AG09319 (cell line): Measurements from ENCODE around the gene ABCC8.

Source experiments
- DNase-seq: peaks from one replicate; pipeline ENCODE4 v3.0.0-alpha.2; 2010; ENCODE audit warnings: low read depth; ENCODE audit errors: extremely low read depth
- TF ChIP-seq, protein P1 (sequence below): IDR thresholded peaks from 2 replicates; pipeline ENCODE4 v1.5.1; 2011; ENCODE audit warnings: low read depth, mild to moderate bottlenecking, inconsistent platforms, low read length, moderate library complexity

ABCC8 gene

DNA sequence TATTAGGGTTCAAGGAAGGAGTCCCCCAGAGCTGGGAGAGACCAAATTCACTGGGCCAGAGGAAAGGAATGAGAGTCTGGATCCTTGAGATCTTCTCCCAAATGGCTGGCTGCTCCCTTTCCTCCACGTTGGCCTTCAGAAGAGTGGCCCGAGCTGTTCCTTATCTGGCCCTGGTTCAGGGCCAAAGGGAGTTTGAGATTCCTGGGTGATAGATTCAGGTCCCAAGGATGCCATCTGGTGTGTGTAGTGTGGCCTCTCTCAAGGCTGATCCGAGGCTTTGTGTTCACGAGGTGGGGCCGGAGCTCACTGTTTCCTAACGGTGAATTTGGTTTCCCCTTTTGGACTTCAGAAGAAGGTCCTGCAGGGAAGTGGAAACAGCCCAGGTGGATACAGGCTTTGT, 17.4 kb upstream of the ABCC8 start:
- TF ChIP-seq, protein P1, sequence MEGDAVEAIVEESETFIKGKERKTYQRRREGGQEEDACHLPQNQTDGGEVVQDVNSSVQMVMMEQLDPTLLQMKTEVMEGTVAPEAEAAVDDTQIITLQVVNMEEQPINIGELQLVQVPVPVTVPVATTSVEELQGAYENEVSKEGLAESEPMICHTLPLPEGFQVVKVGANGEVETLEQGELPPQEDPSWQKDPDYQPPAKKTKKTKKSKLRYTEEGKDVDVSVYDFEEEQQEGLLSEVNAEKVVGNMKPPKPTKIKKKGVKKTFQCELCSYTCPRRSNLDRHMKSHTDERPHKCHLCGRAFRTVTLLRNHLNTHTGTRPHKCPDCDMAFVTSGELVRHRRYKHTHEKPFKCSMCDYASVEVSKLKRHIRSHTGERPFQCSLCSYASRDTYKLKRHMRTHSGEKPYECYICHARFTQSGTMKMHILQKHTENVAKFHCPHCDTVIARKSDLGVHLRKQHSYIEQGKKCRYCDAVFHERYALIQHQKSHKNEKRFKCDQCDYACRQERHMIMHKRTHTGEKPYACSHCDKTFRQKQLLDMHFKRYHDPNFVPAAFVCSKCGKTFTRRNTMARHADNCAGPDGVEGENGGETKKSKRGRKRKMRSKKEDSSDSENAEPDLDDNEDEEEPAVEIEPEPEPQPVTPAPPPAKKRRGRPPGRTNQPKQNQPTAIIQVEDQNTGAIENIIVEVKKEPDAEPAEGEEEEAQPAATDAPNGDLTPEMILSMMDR = no peak
- DNase-seq = no peak

DNA sequence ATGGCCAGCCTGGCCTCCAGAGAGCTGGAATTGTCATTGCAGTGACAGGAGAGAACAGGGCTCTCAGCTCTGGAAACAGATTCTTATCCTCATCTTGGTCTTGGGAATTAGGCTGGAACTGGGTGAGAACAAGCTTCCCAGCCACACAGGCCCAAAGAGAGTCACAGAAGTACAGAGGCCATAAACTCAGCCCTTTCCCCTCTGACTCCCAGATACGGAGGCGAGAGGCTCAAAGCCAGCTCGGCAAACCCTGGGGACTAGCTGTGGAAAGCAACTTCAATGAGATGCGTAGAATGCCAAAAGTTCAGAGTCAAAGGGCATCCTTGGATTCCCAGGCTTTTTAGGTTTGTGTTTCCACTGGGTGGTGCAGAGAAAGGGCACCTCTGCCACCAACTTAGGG, 14.3 kb upstream of the ABCC8 start:
- TF ChIP-seq, protein P1 = no peak
- DNase-seq = no peak

DNA sequence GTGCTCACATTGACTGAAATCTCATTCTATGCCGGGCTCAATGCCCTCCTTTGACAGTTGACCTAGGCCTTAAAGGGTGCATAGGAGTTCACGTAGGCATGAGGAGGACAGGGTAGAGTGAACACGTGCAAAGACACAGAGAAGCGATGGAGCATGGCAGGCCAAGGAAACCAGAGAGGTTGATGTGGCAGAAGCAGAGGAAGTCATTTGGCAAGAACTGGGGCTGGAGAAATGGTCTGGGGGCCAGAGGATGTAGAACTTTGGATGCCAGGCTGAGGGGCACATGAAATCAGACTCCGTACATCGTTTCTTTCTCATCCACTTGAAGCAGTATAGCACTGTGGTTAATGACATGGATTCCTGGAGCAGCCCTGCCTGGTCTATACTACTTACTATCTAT, 13.6 kb upstream of the ABCC8 start:
- no peak for DNase-seq
- TF ChIP-seq, protein P1 = no peak

DNA sequence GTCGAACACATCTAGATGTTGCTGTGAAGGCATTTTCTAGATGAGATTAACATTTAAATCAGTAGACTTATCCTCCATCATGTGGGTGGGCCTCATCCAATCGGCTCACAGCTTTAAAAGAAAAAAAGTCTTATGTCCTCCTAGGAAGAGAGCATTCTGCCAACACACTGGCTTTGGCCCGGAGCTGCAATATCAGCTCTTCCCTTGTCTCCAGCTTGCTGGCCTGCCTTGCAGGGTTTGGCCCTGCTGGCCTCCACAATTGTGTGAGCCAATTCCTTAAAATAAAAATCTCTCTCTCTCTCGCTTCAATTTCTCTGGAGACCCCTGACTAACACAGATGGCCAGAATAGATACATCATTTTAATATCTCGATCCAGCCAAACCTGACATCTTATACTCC, 13.1 kb upstream of the ABCC8 start:
- TF ChIP-seq, protein P1 = no peak
- DNase-seq = no peak

DNA sequence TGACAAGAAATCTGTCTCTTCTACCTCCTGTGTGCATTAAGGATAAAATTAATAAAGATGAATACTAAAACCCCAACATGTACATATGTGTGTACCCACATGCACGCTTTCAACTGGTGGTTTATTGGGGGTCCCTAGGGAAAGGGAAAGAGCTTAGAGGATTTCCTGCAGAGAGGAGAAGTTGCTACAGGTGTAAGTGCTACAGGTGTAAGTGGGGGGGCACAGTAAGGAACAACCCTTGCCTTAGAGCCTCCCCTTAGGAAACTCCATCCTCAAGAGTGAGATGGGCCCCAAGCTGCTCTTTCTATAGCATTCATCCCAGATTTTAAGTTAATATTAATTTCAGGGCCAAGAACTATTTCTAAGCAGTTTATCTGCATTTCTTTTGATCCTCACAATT, 11.9 kb upstream of the ABCC8 start:
- DNase-seq = no peak
- TF ChIP-seq, protein P1 = no peak

DNA sequence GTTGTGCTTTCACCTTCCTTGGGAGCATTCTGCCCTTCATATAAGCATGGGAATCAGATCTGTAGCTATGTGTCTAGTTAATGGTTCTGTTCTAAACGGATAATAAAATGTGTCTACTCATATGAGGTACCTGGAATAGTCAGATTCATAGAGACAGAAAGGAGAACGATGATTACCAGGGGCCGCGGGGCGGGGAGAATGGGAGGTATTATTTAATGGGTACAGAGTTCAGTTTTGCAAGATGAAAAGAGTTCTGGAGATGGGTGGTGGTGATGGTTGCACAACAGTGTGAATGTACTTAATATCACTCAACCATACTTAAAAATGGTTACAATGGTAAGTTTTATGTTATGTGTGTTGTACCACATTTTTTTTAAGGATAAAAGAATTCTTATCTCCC, 10.0 kb upstream of the ABCC8 start:
- TF ChIP-seq, protein P1 = no peak
- DNase-seq = no peak

DNA sequence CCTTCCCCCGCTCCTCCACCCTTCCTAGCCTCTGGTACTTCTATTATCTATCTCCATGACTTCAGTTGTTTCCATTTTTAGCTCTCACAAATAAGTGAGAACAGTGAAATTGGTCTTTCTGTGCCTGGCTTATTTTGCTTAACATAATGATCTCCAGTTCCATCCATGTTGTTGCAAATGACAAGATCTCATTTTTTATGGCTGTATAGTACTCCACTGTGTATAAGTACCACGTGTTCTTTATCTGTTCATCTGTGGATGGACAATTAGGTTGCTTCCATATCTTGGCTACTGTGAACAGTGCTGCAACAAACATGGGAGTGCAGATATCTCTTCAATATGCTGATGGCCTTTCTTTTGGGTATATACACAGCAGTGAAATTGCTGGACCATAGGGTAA, 6.9 kb upstream of the ABCC8 start:
- no peak for DNase-seq
- TF ChIP-seq, protein P1 = no peak

DNA sequence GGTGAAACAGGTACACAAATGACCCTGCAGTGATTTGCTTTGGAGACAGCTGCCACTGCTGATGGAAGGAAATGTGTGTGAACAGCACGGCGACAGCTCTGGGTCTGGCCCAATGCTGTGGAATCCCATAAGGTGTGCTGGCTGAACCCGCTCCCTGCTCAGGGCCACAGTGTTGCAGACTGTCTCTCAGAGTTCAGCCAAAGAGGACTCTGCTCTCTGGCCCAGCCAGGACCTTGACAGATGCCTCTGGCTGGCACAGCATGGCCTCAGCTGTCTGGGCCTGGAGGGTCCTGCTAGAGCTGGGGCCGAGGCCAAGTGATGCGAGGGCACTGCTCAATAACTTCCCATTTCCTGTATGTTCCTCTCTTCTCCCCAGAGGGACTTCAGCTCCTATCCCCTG, 5.3 kb upstream of the ABCC8 start:
- TF ChIP-seq, protein P1 = no peak
- DNase-seq = no peak
